Mammary epithelial cell (primary cell): ENCODE results near the gene ABI3.

Experiments used
- CTCF ChIP-seq, 2 donors: IDR thresholded peaks in 1 of 2; conservative IDR thresholded peaks in 1 of 2; 2 replicates each; pipeline ENCODE4 v1.5.1; 2011 to 2012; ENCODE audit warnings: inconsistent platforms in 2 of 2, low read length in 2 of 2, mild to moderate bottlenecking in 2 of 2, control low read depth in 1 of 2, low read depth in 1 of 2; ENCODE audit not compliant: insufficient read depth in 1 of 2; ENCODE audit errors: extremely low read depth in 1 of 2
- EZH2 ChIP-seq: IDR thresholded peaks from 2 replicates; pipeline ENCODE4 v1.6.1; 2012; ENCODE audit warnings: low read length, inconsistent platforms, borderline replicate concordance

GRCh38 chr17:49258394-49258793, 47.9 kb downstream of the ABI3 start:
- no peak for TF ChIP-seq CTCF (conservative IDR thresholded peaks at IDR 0.05 in 1 of 2, IDR thresholded peaks at IDR 0.05 in 1 of 2; ENCODE audit: extremely low read depth in 1 of 2, insufficient read depth in 1 of 2, low read depth in 1 of 2, low read length in 2 of 2)
- no peak for TF ChIP-seq EZH2
